Gastroesophageal sphincter (tissue), 4 donors: ENCODE measurements around the gene PYCARD. TPM values are rescaled to one million over a fixed set of nuclear protein-coding genes. Genes with fewer than 3 reads are reported as not detected.
"Not testable (repeated sequence)": the region's sequence is repeated elsewhere in the genome, so short reads cannot be mapped to it uniquely, and the experiment has no call there.

ENCODE experiments used
- ATAC-seq: fragments of 150-250 bp; one replicate; pipeline ENCODE4 v1.9.1; 2016; ENCODE audit warnings: mild to moderate bottlenecking, moderate library complexity
- H3K27ac ChIP-seq, 4 donors: fragments of 200-600 bp; sonication (generic) in 3 of 4; 1 replicate in 3 of 4; 2 replicates in 1 of 4; pipeline ENCODE4 v1.5.1; 2016 to 2019
- H3K27me3 ChIP-seq: fragments of 200-600 bp; sonication (generic); one replicate; pipeline ENCODE4 v1.5.1; 2019
- H3K36me3 ChIP-seq, 2 donors: fragments of 200-600 bp; sonication (generic); one replicate each; pipeline ENCODE4 v1.5.1; 2019; ENCODE audit warnings: control low read depth in 1 of 2
- H3K4me1 ChIP-seq, 3 donors: fragments of 200-600 bp; sonication (generic); 1 replicate in 2 of 3; 2 replicates in 1 of 3; pipeline ENCODE4 v1.5.1; 2016 to 2019; ENCODE audit warnings: control low read depth in 2 of 3
- H3K4me3 ChIP-seq, 2 donors: fragments of 200-600 bp; sonication (generic); one replicate each; pipeline ENCODE4 v1.5.1; 2019; ENCODE audit warnings: mild to moderate bottlenecking in 1 of 2, moderate library complexity in 1 of 2
- H3K9me3 ChIP-seq, 3 donors: fragments of 200-600 bp; sonication (generic); one replicate each; pipeline ENCODE4 v1.5.1; 2017 to 2019; ENCODE audit warnings: control low read depth in 2 of 3
- EP300 ChIP-seq: sonication (generic); formaldehyde crosslinking; IDR thresholded peaks from one replicate; pipeline ENCODE4 v1.6.1; 2017; ENCODE audit warnings: antibody characterized with exemption, mild to moderate bottlenecking
- POLR2A ChIP-seq, 2 donors: fragments of 450-650 bp; IDR thresholded peaks; one replicate each; pipeline ENCODE4 v1.6.1; 2017; ENCODE audit warnings: antibody characterized with exemption in 2 of 2, mild to moderate bottlenecking in 2 of 2, moderate library complexity in 1 of 2
- POLR2AphosphoS5 ChIP-seq: sonication (generic); formaldehyde crosslinking; IDR thresholded peaks from one replicate; pipeline ENCODE4 v1.6.1; 2017; ENCODE audit warnings: antibody characterized with exemption
- whole genome bisulfite sequencing, 2 donors: methylation state at CpG; one replicate each; pipeline ENCODE4 v1.1.5; 2018; ENCODE audit warnings: low coverage in 1 of 2; 5-methylcytosine and 5-hydroxymethylcytosine counted together
- total RNA-seq, 4 donors: library from RNA; depleted of rRNA; stranded (reverse); fragments of >200 nt; gene quantifications; one replicate each; pipeline ENCODE4 v1.1.0, GENCODE V29; 2016
- TF ChIP-seq, protein P1 (sequence below), 4 experiments: fragments of 200-600 bp in 2 of 4; fragments of 450-650 bp in 2 of 4; sonication (generic) in 1 of 4; IDR thresholded peaks; one replicate each; pipeline ENCODE4 v1.5.1; 2017 to 2019; ENCODE audit warnings: antibody characterized with exemption in 4 of 4, mild to moderate bottlenecking in 2 of 4, moderate library complexity in 2 of 4

Gene PYCARD
- total RNA-seq, 4 donors from 2014 or later: 3.9 to 21.8 (median 11.3) TPM

DNA sequence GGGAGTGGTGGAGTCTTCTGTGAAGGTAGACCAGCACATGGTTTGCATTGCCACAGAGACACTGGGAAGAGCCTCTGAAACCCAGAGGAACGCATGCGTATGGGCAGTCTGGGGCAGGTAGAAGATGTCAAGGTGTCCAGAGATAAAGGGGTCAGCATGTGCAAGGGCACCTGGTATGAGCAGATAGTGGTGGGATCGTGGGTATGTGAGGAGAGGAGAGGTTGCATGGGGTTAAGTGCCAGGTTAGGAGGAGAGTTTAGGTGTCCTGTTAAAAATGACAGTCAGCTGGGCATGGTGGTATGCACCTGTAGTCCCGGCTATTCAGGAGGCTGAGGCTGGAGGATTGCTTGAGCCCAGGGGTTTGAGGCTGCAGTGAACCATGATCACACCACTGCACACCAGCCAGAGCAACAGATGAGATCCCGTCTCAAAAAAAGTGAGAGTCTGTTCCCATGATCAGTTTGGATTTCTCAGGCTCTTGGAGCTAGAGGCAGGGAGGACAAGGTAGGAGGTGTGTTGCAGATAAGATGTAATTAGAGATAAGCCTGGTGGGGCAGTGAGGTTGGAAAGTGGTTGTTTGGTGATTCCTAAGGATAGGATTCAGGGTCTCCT is 3.0 kb downstream of the PYCARD start:
- no peak for ATAC-seq
- Histone ChIP-seq H3K4me1 (peaks cover 0 to 34% (median 11%) of the 10 kb centered on the region in 3 donors), H3K9me3 (no peaks in the 10 kb centered on the region), H3K27me3 (peaks cover 14% of the 10 kb centered on the region), H3K36me3 (peaks cover 0 to 60% of the 10 kb centered on the region in 2 donors), H3K27ac (no peak overlapping the region), H3K4me3 (no peak overlapping the region)
- TF ChIP-seq, protein P1, sequence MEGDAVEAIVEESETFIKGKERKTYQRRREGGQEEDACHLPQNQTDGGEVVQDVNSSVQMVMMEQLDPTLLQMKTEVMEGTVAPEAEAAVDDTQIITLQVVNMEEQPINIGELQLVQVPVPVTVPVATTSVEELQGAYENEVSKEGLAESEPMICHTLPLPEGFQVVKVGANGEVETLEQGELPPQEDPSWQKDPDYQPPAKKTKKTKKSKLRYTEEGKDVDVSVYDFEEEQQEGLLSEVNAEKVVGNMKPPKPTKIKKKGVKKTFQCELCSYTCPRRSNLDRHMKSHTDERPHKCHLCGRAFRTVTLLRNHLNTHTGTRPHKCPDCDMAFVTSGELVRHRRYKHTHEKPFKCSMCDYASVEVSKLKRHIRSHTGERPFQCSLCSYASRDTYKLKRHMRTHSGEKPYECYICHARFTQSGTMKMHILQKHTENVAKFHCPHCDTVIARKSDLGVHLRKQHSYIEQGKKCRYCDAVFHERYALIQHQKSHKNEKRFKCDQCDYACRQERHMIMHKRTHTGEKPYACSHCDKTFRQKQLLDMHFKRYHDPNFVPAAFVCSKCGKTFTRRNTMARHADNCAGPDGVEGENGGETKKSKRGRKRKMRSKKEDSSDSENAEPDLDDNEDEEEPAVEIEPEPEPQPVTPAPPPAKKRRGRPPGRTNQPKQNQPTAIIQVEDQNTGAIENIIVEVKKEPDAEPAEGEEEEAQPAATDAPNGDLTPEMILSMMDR (IDR thresholded peaks at IDR 0.05): no peak
- TF ChIP-seq POLR2AphosphoS5 (no peak), EP300 (no peak), POLR2A (IDR thresholded peaks at IDR 0.05) (no peak)
- 87 to 96% methylated on average over 3 to 5 of the region's 5 CpGs for WGBS, 2 donors

DNA sequence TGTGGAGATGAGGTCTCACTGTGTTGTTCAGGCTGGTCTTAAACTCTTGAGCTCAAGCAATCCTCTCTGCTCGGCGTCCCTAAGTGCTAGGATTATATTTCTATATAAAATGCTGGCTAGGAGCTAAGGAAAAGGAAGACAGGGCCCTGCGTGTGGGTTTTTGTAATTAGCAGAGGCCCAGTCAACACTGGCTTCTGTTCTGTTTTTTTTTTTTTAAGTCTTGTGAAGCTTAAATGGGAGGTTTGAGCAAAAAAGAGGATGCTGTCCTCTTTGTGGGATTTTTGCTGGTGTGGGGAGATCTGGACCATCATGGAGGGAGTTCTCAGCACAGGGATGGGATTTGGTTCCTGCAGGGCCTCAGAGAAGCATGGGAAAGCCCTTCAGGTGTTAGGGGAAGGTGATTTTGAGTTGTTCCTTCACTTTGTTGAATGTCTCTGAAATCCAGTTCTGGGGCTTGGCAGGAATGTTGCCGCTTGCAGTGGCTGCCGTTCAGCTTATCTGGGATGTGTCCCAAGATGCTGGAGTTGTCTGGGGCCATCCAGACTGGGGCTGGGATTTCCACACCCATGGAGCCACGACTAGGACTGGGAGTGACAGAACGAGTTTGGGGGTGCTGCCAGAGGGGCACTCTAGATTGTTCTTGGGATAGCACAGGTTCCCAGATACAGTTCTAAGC is 4.2 kb downstream of the PYCARD start:
- H3K27ac ChIP-seq: no peak overlapping the region
- H3K36me3 ChIP-seq: peaks cover 0 to 72% of the 10 kb centered on the region in 2 donors
- TF ChIP-seq EP300: no peak
- no peak for TF ChIP-seq POLR2AphosphoS5
- TF ChIP-seq, protein P1 (IDR thresholded peaks at IDR 0.05): no peak
- no peak for TF ChIP-seq POLR2A (IDR thresholded peaks at IDR 0.05)
- H3K4me3 ChIP-seq: no peak overlapping the region
- H3K4me1 ChIP-seq: peaks cover 0 to 31% (median 11%) of the 10 kb centered on the region in 3 donors
- no peak for ATAC-seq
- H3K9me3 ChIP-seq: no peaks in the 10 kb centered on the region
- WGBS, 2 donors: 68 to 86% methylated on average over 3 of the region's 7 CpGs
- peaks cover 14% of the 10 kb centered on the region for H3K27me3 ChIP-seq

DNA sequence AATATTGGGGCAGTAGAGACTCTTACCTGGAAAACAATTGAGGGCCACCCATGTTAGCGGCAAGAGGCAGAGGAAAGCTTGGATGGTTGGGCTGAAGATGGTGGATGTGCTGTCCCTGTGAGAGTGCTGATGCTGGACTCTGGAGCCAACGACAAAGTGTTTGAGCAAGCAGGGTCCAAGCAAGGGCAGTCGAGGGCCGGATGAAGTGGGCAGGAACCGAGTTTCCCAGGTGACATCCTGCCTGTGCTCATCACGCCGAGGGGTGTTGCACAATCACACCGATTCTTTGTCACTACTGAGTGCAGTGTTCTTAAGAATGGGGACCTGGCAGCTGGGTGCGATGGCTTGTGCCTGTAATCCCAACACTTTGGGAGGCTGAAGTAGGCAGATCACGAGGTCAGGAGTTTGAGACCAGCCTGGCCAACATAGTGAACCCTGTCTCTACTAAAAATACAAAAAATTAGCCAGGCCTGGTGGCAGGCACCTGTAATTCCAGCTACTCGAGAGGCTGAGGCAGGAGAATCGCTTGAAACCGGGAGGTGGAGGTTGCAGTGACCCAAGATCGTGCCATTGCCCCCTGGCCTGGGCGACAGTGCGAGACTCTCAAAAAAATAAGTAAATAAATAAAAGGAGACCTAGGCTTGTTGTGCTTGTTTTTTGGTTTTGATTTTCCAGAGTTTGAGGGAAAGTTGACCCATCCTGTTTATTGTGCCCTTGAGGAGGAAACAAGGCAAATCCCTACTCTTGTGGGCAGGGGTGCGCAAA is 6.1 kb downstream of the PYCARD start:
- 79 to 80% methylated on average over 9 to 12 of the region's 17 CpGs for WGBS, 2 donors
- Histone ChIP-seq H3K36me3 (peaks cover 3 to 91% of the 10 kb centered on the region in 2 donors), H3K9me3 (no peaks in the 10 kb centered on the region), H3K4me3 (no peak overlapping the region), H3K4me1 (peaks cover 0 to 13% (median 5%) of the 10 kb centered on the region in 3 donors), H3K27ac (no peak overlapping the region), H3K27me3 (no peaks in the 10 kb centered on the region)
- no peak for ATAC-seq
- TF ChIP-seq EP300: no peak
- TF ChIP-seq POLR2A (IDR thresholded peaks at IDR 0.05): no peak
- no peak for TF ChIP-seq POLR2AphosphoS5
- TF ChIP-seq, protein P1 (IDR thresholded peaks at IDR 0.05): no peak

DNA sequence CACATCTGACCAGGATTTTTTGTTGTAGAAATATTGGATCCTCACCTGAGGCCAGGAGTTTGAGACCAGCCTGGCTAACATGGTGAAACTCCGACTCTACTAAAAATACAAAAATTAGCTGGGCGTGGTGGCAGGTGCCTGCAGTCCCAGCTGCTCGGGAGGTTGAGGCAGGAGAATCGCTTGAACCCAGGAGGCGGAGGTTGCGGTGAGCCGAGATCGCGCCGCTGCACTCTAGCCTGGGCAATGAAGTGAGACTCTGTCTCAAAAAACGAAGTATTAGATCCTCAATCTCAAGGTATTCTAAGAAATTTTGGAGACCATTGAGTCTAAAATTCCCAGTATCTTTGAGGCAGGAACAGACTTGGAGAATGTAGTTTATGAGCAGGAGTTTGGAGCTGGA is 6.7 kb downstream of the PYCARD start:
- H3K4me1 ChIP-seq, ATAC-seq, H3K4me3 ChIP-seq, H3K27me3 ChIP-seq, H3K27ac ChIP-seq, H3K9me3 ChIP-seq: not testable (repeated sequence)
- WGBS, 2 donors: 80 to 90% methylated on average over 2 of the region's 11 CpGs
- peaks cover 5 to 97% of the 10 kb centered on the region in 2 donors for H3K36me3 ChIP-seq

DNA sequence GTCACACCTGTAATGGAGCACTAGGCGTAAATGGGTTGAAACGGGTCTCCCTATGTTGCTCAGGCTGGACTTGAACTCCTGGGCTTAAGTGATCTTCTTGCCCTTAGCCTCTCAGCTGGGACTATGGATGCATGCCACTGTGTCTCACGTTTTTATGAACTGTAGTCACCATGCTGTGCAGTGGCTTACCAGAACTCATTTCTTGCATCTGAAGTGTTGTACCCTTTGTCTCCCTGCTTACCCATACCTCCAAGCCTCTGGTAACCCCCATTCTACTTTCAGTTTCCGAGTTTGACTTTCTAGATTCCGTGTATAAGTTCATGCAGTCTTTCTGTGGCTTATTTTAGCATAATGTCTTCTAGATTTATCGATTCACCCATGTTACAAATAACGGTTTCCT is 7.7 kb downstream of the PYCARD start:
- Histone ChIP-seq H3K4me1 (no peaks in the 10 kb centered on the region), H3K27ac (no peak overlapping the region), H3K36me3 (peaks cover 12 to 98% of the 10 kb centered on the region in 2 donors), H3K9me3 (no peaks in the 10 kb centered on the region), H3K27me3 (no peaks in the 10 kb centered on the region), H3K4me3 (no peak overlapping the region)
- WGBS, 2 donors: 74 to 78% methylated on average over 5 of the region's 7 CpGs
- TF ChIP-seq, protein P1 (IDR thresholded peaks at IDR 0.05): no peak
- TF ChIP-seq EP300 (no peak), POLR2AphosphoS5 (no peak), POLR2A (IDR thresholded peaks at IDR 0.05) (no peak)
- no peak for ATAC-seq
